IMR-90 (cell line): ENCODE results near the gene RFXANK. TPM values are rescaled to one million over a fixed set of nuclear protein-coding genes. Genes with fewer than 3 reads are reported as not detected.
A peak's percentile ranks its signal among the peaks of the same experiment; 100 is the strongest.

Experiments used
- ATAC-seq: fragments of 200-7000 bp; cut with Tn5 transposase; 2 replicates; pipeline ENCODE4 v1.9.1; 2020; ENCODE audit warnings: low read depth, mild to moderate bottlenecking, moderate library complexity
- BruUV-seq: library from RNA; stranded (reverse); fragments of 400-500 nt; replicated peaks from 2 replicates; lab custom pipeline; 2021; lab: Mats Ljungman, UMichigan
- CTCF ChIA-PET: fragments of 300-600 bp; formaldehyde crosslinking; extraction: SDS; loops from one replicate; lab custom pipeline; 2021; ENCODE audit warnings: antibody characterized with exemption; lab: Yijun Ruan, JAX
- POLR2A ChIA-PET: fragments of 300-600 bp; sonication (Branson Sonifier 250); formaldehyde crosslinking; loops from one replicate; lab custom pipeline; 2022; ENCODE audit warnings: antibody characterized with exemption; ENCODE audit not compliant: unreplicated experiment; lab: Charles Lee
- DNase-seq: peaks from one replicate; pipeline ENCODE4 v3.0.0; 2013
- H2AFZ ChIP-seq: replicated peaks from 2 replicates; pipeline ENCODE3; 2013; ENCODE audit warnings: low read length, mild to moderate bottlenecking; ENCODE audit not compliant: poor library complexity
- H2AK5ac ChIP-seq: 2 replicates; pipeline ENCODE4 v1.6.1; 2013; ENCODE audit warnings: low read depth, low read length, inconsistent platforms
- H2AK9ac ChIP-seq: replicated peaks from 2 replicates; pipeline ENCODE3; 2013; ENCODE audit warnings: mild to moderate bottlenecking, low read depth, low read length, moderate library complexity; ENCODE audit not compliant: poor library complexity
- H2BK120ac ChIP-seq: 2 replicates; pipeline ENCODE4 v1.6.1; 2013; ENCODE audit warnings: low read depth, low read length, inconsistent platforms
- H2BK15ac ChIP-seq: 3 replicates; pipeline ENCODE4 v1.6.1; 2013; ENCODE audit warnings: low read depth, low read length, inconsistent platforms
- H2BK20ac ChIP-seq: 2 replicates; pipeline ENCODE4 v1.6.1; 2013; ENCODE audit warnings: low read depth, mild to moderate bottlenecking, inconsistent platforms, low read length, moderate library complexity
- H2BK5ac ChIP-seq: 2 replicates; pipeline ENCODE4 v1.6.1; 2013; ENCODE audit warnings: mild to moderate bottlenecking, low read depth, low read length, inconsistent platforms; ENCODE audit not compliant: poor library complexity, severe bottlenecking
- H3K14ac ChIP-seq: replicated peaks from 2 replicates; pipeline ENCODE4 v1.6.1; 2013; ENCODE audit warnings: low read depth, low read length, inconsistent platforms
- H3K18ac ChIP-seq: 2 replicates; pipeline ENCODE4 v1.6.1; 2013; ENCODE audit warnings: low read depth, low read length, control low read depth
- H3K23ac ChIP-seq: 2 replicates; pipeline ENCODE4 v1.6.1; 2013; ENCODE audit warnings: low read depth, low read length, inconsistent platforms
- H3K27ac ChIP-seq: 2 replicates; pipeline ENCODE4 v1.5.1; 2013; ENCODE audit warnings: mild to moderate bottlenecking, control low read depth, low read length; ENCODE audit not compliant: insufficient read depth
- H3K27me3 ChIP-seq: 2 replicates; pipeline ENCODE4 v1.6.1; 2013; ENCODE audit warnings: low read length; ENCODE audit not compliant: control insufficient read depth, insufficient read depth
- H3K36me3 ChIP-seq: 2 replicates; pipeline ENCODE4 v1.6.1; 2013; ENCODE audit warnings: low read length, mixed read lengths; ENCODE audit not compliant: control insufficient read depth, insufficient read depth
- H3K4ac ChIP-seq: 2 replicates; pipeline ENCODE4 v1.6.1; 2013; ENCODE audit warnings: low read depth, low read length, inconsistent platforms
- H3K4me1 ChIP-seq: 2 replicates; pipeline ENCODE4 v1.6.1; 2013; ENCODE audit warnings: low read length, mixed read lengths; ENCODE audit not compliant: control insufficient read depth, insufficient read depth
- H3K4me2 ChIP-seq: 2 replicates; pipeline ENCODE4 v1.6.1; 2013; ENCODE audit warnings: low read depth, mild to moderate bottlenecking, control low read depth, low read length, moderate library complexity
- H3K4me3 ChIP-seq: 2 replicates; pipeline ENCODE4 v1.5.1; 2013; ENCODE audit warnings: low read depth, mild to moderate bottlenecking, control low read depth, low read length, moderate library complexity; ENCODE audit not compliant: insufficient read depth
- H3K56ac ChIP-seq: 2 replicates; pipeline ENCODE4 v1.6.1; 2013; ENCODE audit warnings: low read length, inconsistent platforms; ENCODE audit not compliant: insufficient read depth; ENCODE audit errors: extremely low read depth
- H3K79me1 ChIP-seq, 2 experiments: 2 replicates each; pipeline ENCODE4 v1.6.1; 2013; ENCODE audit warnings: low read length in 2 of 2, inconsistent platforms in 1 of 2, low read depth in 1 of 2
- H3K9ac ChIP-seq: 2 replicates; pipeline ENCODE4 v1.6.1; 2013; ENCODE audit warnings: low read depth, low read length, control low read depth
- H3K9me1 ChIP-seq: 2 replicates; pipeline ENCODE4 v1.6.1; 2013; ENCODE audit warnings: low read length, inconsistent platforms; ENCODE audit not compliant: insufficient read depth
- H3K9me3 ChIP-seq: 2 replicates; pipeline ENCODE4 v1.6.1; 2013; ENCODE audit warnings: low read length; ENCODE audit not compliant: control insufficient read depth, insufficient read depth
- H4K20me1 ChIP-seq: 2 replicates; pipeline ENCODE4 v1.6.1; 2013; ENCODE audit warnings: low read length, inconsistent platforms; ENCODE audit not compliant: insufficient read depth
- H4K5ac ChIP-seq: 2 replicates; pipeline ENCODE4 v1.6.1; 2013; ENCODE audit warnings: mild to moderate bottlenecking, low read depth, low read length, control low read depth
- H4K8ac ChIP-seq, 2 experiments: 2 replicates each; pipeline ENCODE4 v1.6.1; 2013; ENCODE audit warnings: low read depth in 2 of 2, low read length in 2 of 2, control low read depth in 1 of 2, inconsistent platforms in 1 of 2
- H4K91ac ChIP-seq: 2 replicates; pipeline ENCODE4 v1.6.1; 2013; ENCODE audit warnings: low read depth, low read length, inconsistent platforms; ENCODE audit not compliant: insufficient read depth
- CHD1 ChIP-seq: IDR thresholded peaks from 2 replicates; pipeline ENCODE4 v1.6.1; 2012; ENCODE audit warnings: low read depth, low read length, improper control_type of control experiment
- FOS ChIP-seq: fragments of 150-350 bp; IDR thresholded peaks from 2 replicates; pipeline ENCODE4 v1.6.1; 2016; ENCODE audit warnings: low read depth, low read length
- MAFK ChIP-seq: IDR thresholded peaks from 2 replicates; pipeline ENCODE4 v1.6.1; 2012; ENCODE audit warnings: low read depth, low read length, improper control_type of control experiment
- MAZ ChIP-seq: IDR thresholded peaks from 2 replicates; pipeline ENCODE4 v1.6.1; 2012; ENCODE audit warnings: low read depth, mild to moderate bottlenecking, low read length, improper control_type of control experiment, moderate library complexity, borderline replicate concordance
- MXI1 ChIP-seq: IDR thresholded peaks from 2 replicates; pipeline ENCODE4 v1.6.1; 2012; ENCODE audit warnings: low read depth, mild to moderate bottlenecking, low read length, moderate library complexity, borderline replicate concordance
- POLR2A ChIP-seq: IDR thresholded peaks from 2 replicates; pipeline ENCODE4 v1.6.1; 2012; ENCODE audit warnings: mild to moderate bottlenecking, low read depth, low read length
- RAD21 ChIP-seq: IDR thresholded peaks from 2 replicates; pipeline ENCODE4 v1.6.1; 2012; ENCODE audit warnings: low read length, improper control_type of control experiment
- SMC3 ChIP-seq: fragments of 150-350 bp; IDR thresholded peaks from 2 replicates; pipeline ENCODE4 v1.6.1; 2016; ENCODE audit warnings: low read depth, mild to moderate bottlenecking, antibody characterized with exemption, low read length, moderate library complexity
- WGBS, 2 experiments: methylation state at CpG; one replicate each; pipeline versions ENCODE4 v1.1.5 to v1.1.7; 2013; ENCODE audit warnings: missing lambda C conversion rate in 2 of 2; ENCODE audit not compliant: insufficient read length in 1 of 2; ENCODE audit errors: extremely low coverage in 2 of 2; 5-methylcytosine and 5-hydroxymethylcytosine counted together
- dilution Hi-C: fragments of 300-500 bp; cut with HindIII; formaldehyde crosslinking; loops from one replicate; pipeline ENCODE4 v1.14.3; 2018; ENCODE audit warnings: low sequenced_read_pairs; ENCODE audit not compliant: unreplicated experiment
- in situ Hi-C: fragments of 300-500 bp; cut with MboI; formaldehyde crosslinking; loops from 3 replicates; pipeline ENCODE4 v1.14.3; 2019; ENCODE audit warnings: low sequenced_read_pairs, inconsistent platforms, mixed read lengths
- intact Hi-C: fragments of 100-400 bp; cut with micrococcal nuclease; formaldehyde crosslinking; loops from 2 replicates; pipeline ENCODE4 v1.10.0; 2022
- polyA plus RNA-seq, 3 experiments: library from polyadenylated mRNA; depleted of rRNA; stranded (reverse); fragments of >200 nt; gene quantifications; 2 replicates each; pipeline ENCODE4 v1.2.3, GENCODE V29; 2012; ENCODE audit warnings: low replicate concordance in 1 of 3
- total RNA-seq: library from RNA; depleted of rRNA; stranded (reverse); fragments of >200 nt; gene quantifications from 2 replicates; pipeline ENCODE4 v1.2.3, GENCODE V29; 2012
- TF ChIP-seq, protein P1 (sequence below): conservative IDR thresholded peaks from 2 replicates; pipeline ENCODE4 v1.5.1; 2012; ENCODE audit warnings: mild to moderate bottlenecking, low read depth, low read length, improper control_type of control experiment
- TF ChIP-seq, protein P2 (sequence below): fragments of 150-350 bp; IDR thresholded peaks from 2 replicates; pipeline ENCODE4 v1.6.1; 2017; ENCODE audit warnings: mild to moderate bottlenecking, antibody characterized with exemption, low read length, low read depth

The RFXANK gene
- total and polyA plus RNA-seq, 2 of the 4 experiments (the other 2 are of a cell fraction), result 68.3 to 97.8 TPM

DNA sequence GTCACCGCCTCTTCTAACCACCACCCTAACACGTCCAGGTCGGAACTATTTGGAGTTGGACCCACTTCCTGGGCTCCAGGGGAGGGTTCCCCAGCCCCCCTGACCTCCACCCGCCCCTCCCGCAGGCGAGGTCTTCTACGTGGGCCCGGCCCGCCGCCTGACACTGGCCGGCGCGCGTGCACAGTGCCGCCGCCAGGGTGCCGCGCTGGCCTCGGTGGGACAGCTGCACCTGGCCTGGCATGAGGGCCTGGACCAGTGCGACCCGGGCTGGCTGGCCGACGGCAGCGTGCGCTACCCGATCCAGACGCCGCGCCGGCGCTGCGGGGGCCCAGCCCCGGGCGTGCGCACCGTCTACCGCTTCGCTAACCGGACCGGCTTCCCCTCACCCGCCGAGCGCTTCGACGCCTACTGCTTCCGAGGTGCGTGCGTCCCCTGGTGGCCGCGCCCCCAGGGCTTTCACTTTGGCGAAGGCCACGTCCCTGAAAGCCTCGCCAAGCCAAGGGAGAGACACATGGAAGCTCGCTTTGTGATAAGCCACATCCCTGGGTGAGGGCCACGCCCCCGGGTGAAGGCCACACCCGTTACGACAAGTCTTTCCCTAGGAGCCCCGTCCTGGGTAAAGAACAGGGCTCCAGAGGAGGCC lies 32.9 kb downstream of the RFXANK start:
- POLR2A ChIA-PET, result interaction anchor here (0.9 kb wide), 1 partner anchor 22 kb away, joined by 3 read pairs; the partner anchor contains the start of gene NR2C2AP
- H2AFZ ChIP-seq, result peak overlapping the region; percentile 91
- no peak overlapping the region for H4K8ac ChIP-seq
- in situ Hi-C loops, result no loop called here
- CTCF ChIA-PET, result interaction anchor here (0.5 to 0.9 kb wide), 3 partner anchors 9 to 380 kb away, joined by 3 to 4 read pairs (median 4); no protein-coding TSS in a partner anchor
- H3K23ac ChIP-seq, result no peak overlapping the region
- no peak overlapping the region for H2BK15ac ChIP-seq
- 2% methylated on average over 40 of the region's 59 CpGs; no CpG with 5 or more reads in 1 of the 2 experiments for WGBS, 2 experiments
- no peak overlapping the region for H3K27ac ChIP-seq
- H4K91ac ChIP-seq, result no peak overlapping the region
- H3K36me3 ChIP-seq, result no peaks in the 10 kb centered on the region
- H2AK5ac ChIP-seq, result no peak overlapping the region
- BruUV-seq, result no TSS peak
- no peaks in the 10 kb centered on the region for H3K9me1 ChIP-seq
- no peak overlapping the region for H3K4ac ChIP-seq
- ATAC-seq (peak; percentile 88), DNase-seq (peak; percentile 44)
- H2AK9ac ChIP-seq, result no peak overlapping the region
- H3K79me1 ChIP-seq, result no peaks in the 10 kb centered on the region
- H3K9me3 ChIP-seq, result no peaks in the 10 kb centered on the region
- no peak overlapping the region for H2BK5ac ChIP-seq
- no peak overlapping the region for H2BK20ac ChIP-seq
- no peak overlapping the region for H3K9ac ChIP-seq
- TF ChIP-seq MAZ (no peak), MXI1 (no peak), SMC3 (peak; percentile 36), MAFK (no peak), POLR2A (no peak), RAD21 (peak; percentile 55), CHD1 (no peak), FOS (no peak)
- TF ChIP-seq, protein P1, sequence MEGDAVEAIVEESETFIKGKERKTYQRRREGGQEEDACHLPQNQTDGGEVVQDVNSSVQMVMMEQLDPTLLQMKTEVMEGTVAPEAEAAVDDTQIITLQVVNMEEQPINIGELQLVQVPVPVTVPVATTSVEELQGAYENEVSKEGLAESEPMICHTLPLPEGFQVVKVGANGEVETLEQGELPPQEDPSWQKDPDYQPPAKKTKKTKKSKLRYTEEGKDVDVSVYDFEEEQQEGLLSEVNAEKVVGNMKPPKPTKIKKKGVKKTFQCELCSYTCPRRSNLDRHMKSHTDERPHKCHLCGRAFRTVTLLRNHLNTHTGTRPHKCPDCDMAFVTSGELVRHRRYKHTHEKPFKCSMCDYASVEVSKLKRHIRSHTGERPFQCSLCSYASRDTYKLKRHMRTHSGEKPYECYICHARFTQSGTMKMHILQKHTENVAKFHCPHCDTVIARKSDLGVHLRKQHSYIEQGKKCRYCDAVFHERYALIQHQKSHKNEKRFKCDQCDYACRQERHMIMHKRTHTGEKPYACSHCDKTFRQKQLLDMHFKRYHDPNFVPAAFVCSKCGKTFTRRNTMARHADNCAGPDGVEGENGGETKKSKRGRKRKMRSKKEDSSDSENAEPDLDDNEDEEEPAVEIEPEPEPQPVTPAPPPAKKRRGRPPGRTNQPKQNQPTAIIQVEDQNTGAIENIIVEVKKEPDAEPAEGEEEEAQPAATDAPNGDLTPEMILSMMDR, result peak; percentile 58
- TF ChIP-seq, protein P2, sequence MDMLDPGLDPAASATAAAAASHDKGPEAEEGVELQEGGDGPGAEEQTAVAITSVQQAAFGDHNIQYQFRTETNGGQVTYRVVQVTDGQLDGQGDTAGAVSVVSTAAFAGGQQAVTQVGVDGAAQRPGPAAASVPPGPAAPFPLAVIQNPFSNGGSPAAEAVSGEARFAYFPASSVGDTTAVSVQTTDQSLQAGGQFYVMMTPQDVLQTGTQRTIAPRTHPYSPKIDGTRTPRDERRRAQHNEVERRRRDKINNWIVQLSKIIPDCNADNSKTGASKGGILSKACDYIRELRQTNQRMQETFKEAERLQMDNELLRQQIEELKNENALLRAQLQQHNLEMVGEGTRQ, result no peak
- H3K4me3 ChIP-seq, result peak overlapping the region; percentile 34; the same call in 1 of the 2 replicates
- no peak overlapping the region for H2BK120ac ChIP-seq
- no peaks in the 10 kb centered on the region for H3K4me1 ChIP-seq
- H3K14ac ChIP-seq, result no peak overlapping the region
- intact Hi-C loops, result no loop called here
- no peak overlapping the region for H3K56ac ChIP-seq
- H4K20me1 ChIP-seq, result no peaks in the 10 kb centered on the region
- peaks cover 18% of the 10 kb centered on the region for H3K27me3 ChIP-seq
- H4K5ac ChIP-seq, result no peak overlapping the region
- H3K18ac ChIP-seq, result no peak overlapping the region
- peak overlapping the region; percentile 61 for H3K4me2 ChIP-seq
- dilution Hi-C loops, result no loop called here
